CD14-positive monocyte (primary cell): ENCODE measurements around the gene KSR1. TPM values are rescaled to one million over a fixed set of nuclear protein-coding genes. Genes with fewer than 3 reads are reported as not detected.
"Not testable (repeated sequence)": the region's sequence is repeated elsewhere in the genome, so short reads cannot be mapped to it uniquely, and the experiment has no call there.

ENCODE experiments used
- DNase-seq, 3 donors: peaks; one replicate each; pipeline ENCODE4 v3.0.0-alpha.2; 2011 to 2022
- H2AFZ ChIP-seq: 2 replicates; pipeline ENCODE4 v1.6.0; 2012; ENCODE audit warnings: mild to moderate bottlenecking, low read depth, low read length, inconsistent platforms; ENCODE audit not compliant: insufficient read depth, poor library complexity, severe bottlenecking
- H3K27ac ChIP-seq, 2 donors: 1 replicate in 1 of 2; 2 replicates in 1 of 2; pipeline ENCODE4 v1.5.1; 2012 to 2013; ENCODE audit warnings: low read length in 2 of 2, control low read depth in 1 of 2, inconsistent platforms in 1 of 2, low read depth in 1 of 2, mild to moderate bottlenecking in 1 of 2
- H3K27me3 ChIP-seq, 2 donors: one replicate each; pipeline versions ENCODE4 v1.6.0 to v1.6.1; 2011 to 2013; ENCODE audit warnings: low read length in 2 of 2; ENCODE audit not compliant: control insufficient read depth in 2 of 2, insufficient read depth in 2 of 2
- H3K36me3 ChIP-seq, 2 donors: replicated peaks in 1 of 2; 1 replicate in 1 of 2; 2 replicates in 1 of 2; pipeline versions ENCODE4 v1.5.1 to v1.6.1; 2012 to 2013; ENCODE audit warnings: low read length in 2 of 2, control low read depth in 1 of 2, inconsistent platforms in 1 of 2, mild to moderate bottlenecking in 1 of 2; ENCODE audit not compliant: insufficient read depth in 2 of 2, control insufficient read depth in 1 of 2
- H3K4me1 ChIP-seq, 2 donors: 1 replicate in 1 of 2; 2 replicates in 1 of 2; pipeline versions ENCODE4 v1.5.1 to v1.6.1; 2012 to 2013; ENCODE audit warnings: low read length in 2 of 2, control low read depth in 1 of 2, inconsistent platforms in 1 of 2, mild to moderate bottlenecking in 1 of 2, moderate library complexity in 1 of 2; ENCODE audit not compliant: insufficient read depth in 2 of 2, control insufficient read depth in 1 of 2
- H3K4me2 ChIP-seq: replicated peaks from 2 replicates; pipeline ENCODE3; 2012; ENCODE audit warnings: low read length, moderate library complexity, mild to moderate bottlenecking; ENCODE audit not compliant: poor library complexity, severe bottlenecking; ENCODE audit errors: extremely low read depth
- H3K4me3 ChIP-seq, 3 experiments: fragments of 200-600 bp in 1 of 3; sonication (generic) in 1 of 3; replicated peaks in 1 of 3; 1 replicate in 2 of 3; 2 replicates in 1 of 3; pipeline ENCODE4 v1.5.1; 2011 to 2013; ENCODE audit warnings: low read length in 3 of 3, mild to moderate bottlenecking in 3 of 3, control low read depth in 2 of 3, low read depth in 2 of 3, inconsistent platforms in 1 of 3, moderate library complexity in 1 of 3
- H3K79me2 ChIP-seq: 2 replicates; pipeline ENCODE4 v1.6.0; 2012; ENCODE audit warnings: mild to moderate bottlenecking, control low read depth, inconsistent platforms, low read length, moderate library complexity; ENCODE audit not compliant: insufficient read depth
- H3K9ac ChIP-seq: 2 replicates; pipeline ENCODE4 v1.6.0; 2017; ENCODE audit warnings: low read length, mild to moderate bottlenecking; ENCODE audit not compliant: insufficient read depth, poor library complexity, severe bottlenecking
- H3K9me3 ChIP-seq, 2 donors: replicated peaks in 1 of 2; 1 replicate in 1 of 2; 2 replicates in 1 of 2; pipeline versions ENCODE4 v1.5.1 to v1.6.1; 2012 to 2013; ENCODE audit warnings: low read length in 2 of 2, control low read depth in 1 of 2; ENCODE audit not compliant: control insufficient read depth in 1 of 2, insufficient read depth in 1 of 2
- H4K20me1 ChIP-seq: 2 replicates; pipeline ENCODE4 v1.6.0; 2012; ENCODE audit warnings: mild to moderate bottlenecking, low read length, control low read depth, moderate library complexity; ENCODE audit not compliant: insufficient read depth
- H3K27ac Mint-ChIP-seq, 7 donors: one replicate each; pipeline ENCODE4 v1.8.0; 2020; ENCODE audit warnings: mild to moderate bottlenecking in 7 of 7, mixed read lengths in 7 of 7, moderate library complexity in 6 of 7, inconsistent platforms in 2 of 7
- H3K27me3 Mint-ChIP-seq, 3 donors: one replicate each; pipeline ENCODE4 v1.8.0; 2021 to 2022; ENCODE audit warnings: low read depth in 3 of 3, mild to moderate bottlenecking in 3 of 3, mixed read lengths in 3 of 3, moderate library complexity in 3 of 3, inconsistent platforms in 1 of 3
- H3K36me3 Mint-ChIP-seq, 2 donors: one replicate each; pipeline ENCODE4 v1.8.0; 2020; ENCODE audit warnings: mixed read lengths in 2 of 2, inconsistent platforms in 1 of 2, mild to moderate bottlenecking in 1 of 2
- H3K4me1 Mint-ChIP-seq: one replicate; pipeline ENCODE4 v1.8.0; 2020; ENCODE audit warnings: mild to moderate bottlenecking, mixed read lengths
- H3K4me3 Mint-ChIP-seq, 2 donors: one replicate each; pipeline ENCODE4 v1.8.0; 2020; ENCODE audit warnings: mild to moderate bottlenecking in 2 of 2, mixed read lengths in 2 of 2, moderate library complexity in 1 of 2
- H3K9me3 Mint-ChIP-seq, 7 donors: one replicate each; pipeline ENCODE4 v1.8.0; 2020 to 2022; ENCODE audit warnings: mixed read lengths in 7 of 7, mild to moderate bottlenecking in 6 of 7, moderate library complexity in 6 of 7, inconsistent platforms in 2 of 7
- WGBS: methylation state at CpG from one replicate; pipeline ENCODE4 v1.1.5; 2013; ENCODE audit warnings: missing lambda C conversion rate; ENCODE audit not compliant: insufficient coverage; 5-methylcytosine and 5-hydroxymethylcytosine counted together
- intact Hi-C, 2 donors: fragments of 100-400 bp; cut with micrococcal nuclease; formaldehyde crosslinking; loops; one replicate each; pipeline versions ENCODE4 v1.15.0 to v1.15.1; 2023
- polyA plus RNA-seq, 3 donors: library from polyadenylated mRNA; depleted of rRNA in 1 of 3; unstranded in 2 of 3; stranded (reverse) in 1 of 3; fragments of 300-500 nt in 2 of 3; fragments of >200 nt in 1 of 3; fragmentation: Illumina TruSeq in 2 of 3; gene quantifications; 1 replicate in 2 of 3; 2 replicates in 1 of 3; pipeline ENCODE4 v1.2.3, GENCODE V29; 2012 to 2021
- TF ChIP-seq, protein P1 (sequence below): fragments of 200-600 bp; IDR thresholded peaks from one replicate; pipeline ENCODE4 v1.8.0; 2022; ENCODE audit warnings: antibody characterized with exemption, mild to moderate bottlenecking

KSR1 gene
- polyA plus RNA-seq, 3 donors = 1.2 to 111 (median 4.2) TPM

DNA sequence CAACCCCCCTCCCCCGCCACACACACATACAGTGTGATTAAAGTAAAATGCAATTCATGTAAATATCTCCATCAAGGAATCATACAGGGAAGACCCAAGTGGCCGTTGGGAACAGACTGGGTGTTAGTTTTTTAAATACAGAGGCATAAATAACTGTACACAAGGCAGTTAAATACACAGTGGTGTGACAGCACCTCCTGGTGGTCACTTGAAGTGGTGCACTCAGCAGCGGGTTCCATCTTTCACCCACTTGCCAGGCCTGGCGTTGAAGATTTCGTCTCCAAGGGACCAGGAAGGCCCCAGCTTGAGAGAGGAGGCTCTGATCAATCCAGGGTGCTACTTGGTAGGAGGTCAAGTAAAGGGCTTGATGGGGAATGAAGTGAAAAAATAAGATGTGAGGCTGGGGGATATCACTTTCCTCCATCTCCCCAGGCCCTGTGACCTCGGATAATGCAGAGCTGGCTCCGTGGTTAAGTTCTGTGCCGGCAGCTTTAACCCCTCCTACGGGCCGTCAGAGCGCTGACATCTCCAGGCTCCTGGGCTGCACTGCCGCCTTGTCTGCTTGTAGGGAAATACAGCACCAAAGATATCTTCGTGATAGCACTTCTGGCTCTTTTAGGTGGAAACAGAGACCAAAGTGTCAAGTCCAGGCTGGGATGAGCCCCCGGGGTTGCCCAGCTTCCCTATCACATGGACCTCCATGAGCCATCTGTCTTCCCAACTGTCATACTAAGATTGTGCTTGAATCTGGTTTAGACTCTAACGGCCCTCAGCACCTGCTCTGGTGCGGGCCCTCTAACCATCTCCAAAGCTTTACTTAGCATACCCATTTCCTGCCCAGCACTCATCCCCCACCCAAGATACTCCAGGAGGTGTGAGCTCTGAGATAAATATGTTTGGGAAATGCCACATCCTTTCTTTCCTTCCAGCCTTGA, 195.4 kb downstream of the KSR1 start:
- TF ChIP-seq, protein P1, sequence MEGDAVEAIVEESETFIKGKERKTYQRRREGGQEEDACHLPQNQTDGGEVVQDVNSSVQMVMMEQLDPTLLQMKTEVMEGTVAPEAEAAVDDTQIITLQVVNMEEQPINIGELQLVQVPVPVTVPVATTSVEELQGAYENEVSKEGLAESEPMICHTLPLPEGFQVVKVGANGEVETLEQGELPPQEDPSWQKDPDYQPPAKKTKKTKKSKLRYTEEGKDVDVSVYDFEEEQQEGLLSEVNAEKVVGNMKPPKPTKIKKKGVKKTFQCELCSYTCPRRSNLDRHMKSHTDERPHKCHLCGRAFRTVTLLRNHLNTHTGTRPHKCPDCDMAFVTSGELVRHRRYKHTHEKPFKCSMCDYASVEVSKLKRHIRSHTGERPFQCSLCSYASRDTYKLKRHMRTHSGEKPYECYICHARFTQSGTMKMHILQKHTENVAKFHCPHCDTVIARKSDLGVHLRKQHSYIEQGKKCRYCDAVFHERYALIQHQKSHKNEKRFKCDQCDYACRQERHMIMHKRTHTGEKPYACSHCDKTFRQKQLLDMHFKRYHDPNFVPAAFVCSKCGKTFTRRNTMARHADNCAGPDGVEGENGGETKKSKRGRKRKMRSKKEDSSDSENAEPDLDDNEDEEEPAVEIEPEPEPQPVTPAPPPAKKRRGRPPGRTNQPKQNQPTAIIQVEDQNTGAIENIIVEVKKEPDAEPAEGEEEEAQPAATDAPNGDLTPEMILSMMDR = peak; percentile 90
- no peak overlapping the region for H3K4me3 ChIP-seq
- H3K27me3 ChIP-seq = no peaks in the 10 kb centered on the region
- no peak overlapping the region for H3K4me2 ChIP-seq
- 85% methylated on average over 3 of the region's 16 CpGs for WGBS
- H4K20me1 ChIP-seq = peaks cover 25% of the 10 kb centered on the region
- no peaks in the 10 kb centered on the region for H3K9me3 Mint-ChIP-seq
- H3K27me3 Mint-ChIP-seq = peaks cover 0 to 5% (median 2%) of the 10 kb centered on the region in 3 donors
- no peak overlapping the region for H3K9ac ChIP-seq
- no peaks in the 10 kb centered on the region for H3K9me3 ChIP-seq
- H3K36me3 ChIP-seq = peaks cover 27 to 34% of the 10 kb centered on the region in 2 donors
- DNase-seq = peak; percentile 25 to 63 (median 53)
- H3K27ac Mint-ChIP-seq = no peak overlapping the region
- no peaks in the 10 kb centered on the region for H3K4me1 Mint-ChIP-seq
- H3K4me3 Mint-ChIP-seq = no peak overlapping the region
- H3K36me3 Mint-ChIP-seq = peaks cover 32% of the 10 kb centered on the region in 2 donors
- H3K4me1 ChIP-seq = no peaks in the 10 kb centered on the region
- intact Hi-C loops = loop anchor here (2.0 to 10.0 kb wide), 2 partner anchors 49 to 223 kb away; no protein-coding TSS in a partner anchor
- no peaks in the 10 kb centered on the region for H3K79me2 ChIP-seq
- H3K27ac ChIP-seq = no peak overlapping the region
- H2AFZ ChIP-seq = no peak overlapping the region

DNA sequence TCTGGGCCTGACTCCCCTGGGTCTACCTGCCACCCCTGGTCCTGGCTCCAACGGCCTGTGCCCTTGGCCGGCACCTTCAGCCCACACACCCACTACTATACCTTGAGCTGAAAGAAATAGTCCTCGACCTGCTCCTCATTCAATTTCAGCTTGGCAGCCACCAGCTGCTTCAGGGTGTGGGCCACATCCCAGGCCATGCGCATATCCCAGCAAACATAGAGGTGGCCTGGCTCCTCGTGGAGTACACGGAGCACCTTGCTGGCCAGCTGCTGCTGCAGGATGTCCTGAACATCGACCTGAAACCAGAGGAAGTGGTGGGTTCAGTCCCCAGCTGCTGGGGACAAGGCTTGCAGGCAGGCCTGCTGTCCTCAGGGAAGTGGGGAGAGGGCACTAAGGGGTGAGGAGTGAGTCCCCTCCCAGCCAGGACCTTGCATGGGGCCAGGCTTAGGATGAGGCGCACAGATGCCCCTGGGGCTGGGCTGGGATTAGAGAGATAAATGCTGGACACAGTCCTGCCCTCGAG, 197.3 kb downstream of the KSR1 start:
- not testable (repeated sequence) for H3K4me1 Mint-ChIP-seq, H3K27me3 ChIP-seq, DNase-seq, H3K4me3 ChIP-seq, H2AFZ ChIP-seq, H3K27ac Mint-ChIP-seq, H3K27ac ChIP-seq, H3K79me2 ChIP-seq, H3K4me2 ChIP-seq, H3K9me3 Mint-ChIP-seq, H3K9me3 ChIP-seq, H3K4me3 Mint-ChIP-seq, H3K27me3 Mint-ChIP-seq, H3K4me1 ChIP-seq, H3K9ac ChIP-seq
- intact Hi-C loops = loop anchor here in 1 of 2 donors (10.0 kb wide), 1 partner anchor 221 kb away; no protein-coding TSS in a partner anchor
- 72% methylated on average over 5 of the region's 9 CpGs for WGBS
- H3K36me3 Mint-ChIP-seq = peaks cover 13 to 14% of the 10 kb centered on the region in 2 donors
- Histone ChIP-seq H3K36me3 (peaks cover 9 to 16% of the 10 kb centered on the region in 2 donors), H4K20me1 (peaks cover 13% of the 10 kb centered on the region)
